HEK293 (cell line): ENCODE data around the gene AP5M1.
A peak's percentile ranks its signal among the peaks of the same experiment; 100 is the strongest.

Experiments
- CTCF ChIA-PET: fragments of 350-600 bp; formaldehyde crosslinking; extraction: SDS; loops from one replicate; lab custom pipeline; 2021; ENCODE audit warnings: antibody characterized with exemption; lab: Yijun Ruan, JAX
- POLR2A ChIA-PET: fragments of 300-600 bp; formaldehyde crosslinking; extraction: SDS; loops from one replicate; lab custom pipeline; 2020; ENCODE audit warnings: antibody characterized with exemption, inconsistent platforms; lab: Yijun Ruan, JAX
- H3K27ac ChIP-seq: fragments of 200-500 bp; sonication (Bioruptor generic); 2 replicates; pipeline ENCODE4 v1.5.1; 2014; ENCODE audit warnings: low read depth, low read length, control low read depth, inconsistent platforms; ENCODE audit errors: extremely low read depth
- H3K36me3 ChIP-seq, 2 experiments: fragments of 200-500 bp in 1 of 2; sonication (Bioruptor generic) in 1 of 2; 1 replicate in 1 of 2; 2 replicates in 1 of 2; pipeline ENCODE4 v1.5.1; 2014 to 2017; ENCODE audit warnings: inconsistent platforms in 2 of 2, low read length in 2 of 2; ENCODE audit not compliant: control insufficient read depth in 2 of 2, insufficient read depth in 1 of 2
- H3K4me1 ChIP-seq: fragments of 200-500 bp; sonication (Bioruptor generic); 2 replicates; pipeline ENCODE4 v1.5.1; 2014; ENCODE audit warnings: mild to moderate bottlenecking, low read length, inconsistent platforms; ENCODE audit not compliant: control insufficient read depth, insufficient read depth
- H3K4me3 ChIP-seq: 2 replicates; pipeline ENCODE4 v1.5.1; 2011; ENCODE audit warnings: low read depth, mild to moderate bottlenecking, control low read depth, low read length, moderate library complexity
- H3K9me3 ChIP-seq: fragments of 200-500 bp; sonication (Bioruptor generic); 2 replicates; pipeline ENCODE4 v1.5.1; 2014; ENCODE audit warnings: low read depth, low read length, inconsistent platforms; ENCODE audit not compliant: control insufficient read depth, insufficient read depth
- AEBP2 ChIP-seq: fragments of 450-650 bp; formaldehyde crosslinking; IDR thresholded peaks from 2 replicates; pipeline ENCODE4 v1.5.1; 2016; ENCODE audit warnings: missing biosample characterization, missing genetic modification characterization, borderline replicate concordance
- IKZF3 ChIP-seq: fragments of 450-650 bp; IDR thresholded peaks from 2 replicates; pipeline ENCODE4 v1.5.0; 2018; ENCODE audit warnings: missing biosample characterization, mild to moderate bottlenecking, missing genetic modification characterization, moderate library complexity
- KLF16 ChIP-seq: fragments of 450-650 bp; formaldehyde crosslinking; IDR thresholded peaks from 2 replicates; pipeline ENCODE4 v1.5.1; 2017; ENCODE audit warnings: missing biosample characterization, missing genetic modification characterization
- MYNN ChIP-seq: fragments of 450-650 bp; formaldehyde crosslinking; IDR thresholded peaks from 2 replicates; pipeline ENCODE4 v1.5.1; 2016; ENCODE audit warnings: missing biosample characterization, missing genetic modification characterization, borderline replicate concordance
- PRDM6 ChIP-seq: fragments of 450-650 bp; formaldehyde crosslinking; IDR thresholded peaks from 2 replicates; pipeline ENCODE4 v1.5.1; 2017; ENCODE audit warnings: missing biosample characterization, missing genetic modification characterization
- REPIN1 ChIP-seq: fragments of 450-650 bp; formaldehyde crosslinking; IDR thresholded peaks from 2 replicates; pipeline ENCODE4 v1.5.1; 2017; ENCODE audit warnings: missing biosample characterization, missing genetic modification characterization, low read depth
- SCRT1 ChIP-seq: fragments of 450-650 bp; formaldehyde crosslinking; IDR thresholded peaks from 2 replicates; pipeline ENCODE4 v1.5.1; 2016; ENCODE audit warnings: missing biosample characterization, missing genetic modification characterization, borderline replicate concordance
- SCRT2 ChIP-seq: fragments of 450-650 bp; formaldehyde crosslinking; IDR thresholded peaks from 2 replicates; pipeline ENCODE4 v1.5.1; 2016; ENCODE audit warnings: missing biosample characterization, missing genetic modification characterization
- SP2 ChIP-seq: fragments of 450-650 bp; formaldehyde crosslinking; IDR thresholded peaks from 2 replicates; pipeline ENCODE4 v1.5.1; 2016; ENCODE audit warnings: missing biosample characterization, missing genetic modification characterization
- WT1 ChIP-seq: fragments of 450-650 bp; formaldehyde crosslinking; IDR thresholded peaks from 2 replicates; pipeline ENCODE4 v1.5.1; 2016; ENCODE audit warnings: missing biosample characterization, missing genetic modification characterization
- YY1 ChIP-seq: fragments of 450-650 bp; formaldehyde crosslinking; IDR thresholded peaks from 2 replicates; pipeline ENCODE4 v1.5.1; 2018; ENCODE audit warnings: missing biosample characterization, missing genetic modification characterization
- ZEB2 ChIP-seq: fragments of 450-650 bp; formaldehyde crosslinking; IDR thresholded peaks from 2 replicates; pipeline ENCODE4 v1.5.1; 2016; ENCODE audit warnings: missing biosample characterization, missing genetic modification characterization
- ZFP37 ChIP-seq: fragments of 450-650 bp; formaldehyde crosslinking; IDR thresholded peaks from 2 replicates; pipeline ENCODE4 v1.5.1; 2016; ENCODE audit warnings: missing biosample characterization, missing genetic modification characterization
- ZIC2 ChIP-seq: fragments of 450-650 bp; formaldehyde crosslinking; IDR thresholded peaks from 2 replicates; pipeline ENCODE4 v1.5.1; 2016; ENCODE audit warnings: missing biosample characterization, missing genetic modification characterization
- ZNF211 ChIP-seq: fragments of 450-650 bp; formaldehyde crosslinking; IDR thresholded peaks from 2 replicates; pipeline ENCODE4 v1.5.1; 2016; ENCODE audit warnings: low read depth, missing biosample characterization, missing genetic modification characterization
- ZNF221 ChIP-seq: fragments of 450-650 bp; formaldehyde crosslinking; IDR thresholded peaks from 2 replicates; pipeline ENCODE4 v1.5.1; 2017; ENCODE audit warnings: missing biosample characterization, missing genetic modification characterization, borderline replicate concordance
- ZNF311 ChIP-seq: fragments of 450-650 bp; formaldehyde crosslinking; IDR thresholded peaks from 2 replicates; pipeline ENCODE4 v1.5.1; 2017; ENCODE audit warnings: missing biosample characterization, missing genetic modification characterization, borderline replicate concordance
- ZNF341 ChIP-seq: fragments of 450-650 bp; formaldehyde crosslinking; IDR thresholded peaks from 2 replicates; pipeline ENCODE4; 2016; ENCODE audit warnings: low read depth, missing biosample characterization, missing genetic modification characterization
- ZNF37A ChIP-seq: fragments of 450-650 bp; IDR thresholded peaks from 2 replicates; pipeline ENCODE4 v1.5.1; 2018; ENCODE audit warnings: missing biosample characterization, missing genetic modification characterization
- ZNF571 ChIP-seq: fragments of 450-650 bp; formaldehyde crosslinking; IDR thresholded peaks from 2 replicates; pipeline ENCODE4 v1.5.0; 2017; ENCODE audit warnings: missing biosample characterization, missing genetic modification characterization
- ZNF654 ChIP-seq: fragments of 450-650 bp; formaldehyde crosslinking; IDR thresholded peaks from 2 replicates; pipeline ENCODE4 v1.5.1; 2016; ENCODE audit warnings: low read depth, missing biosample characterization, missing genetic modification characterization
- ZNF660 ChIP-seq: fragments of 450-650 bp; IDR thresholded peaks from 2 replicates; pipeline ENCODE4 v1.5.1; 2018; ENCODE audit warnings: missing biosample characterization, mild to moderate bottlenecking, missing genetic modification characterization
- ZSCAN30 ChIP-seq: fragments of 450-650 bp; IDR thresholded peaks from 2 replicates; pipeline ENCODE4 v1.5.1; 2018; ENCODE audit warnings: missing biosample characterization, mild to moderate bottlenecking, missing genetic modification characterization, moderate library complexity
- ZXDB ChIP-seq: fragments of 450-650 bp; formaldehyde crosslinking; IDR thresholded peaks from 2 replicates; pipeline ENCODE4 v1.5.1; 2016; ENCODE audit warnings: missing biosample characterization, missing genetic modification characterization
- TF ChIP-seq, protein P1 (sequence below): fragments of 450-650 bp; formaldehyde crosslinking; IDR thresholded peaks from 2 replicates; pipeline ENCODE4 v1.5.1; 2016; ENCODE audit warnings: missing biosample characterization, missing genetic modification characterization
- TF ChIP-seq, protein P2 (sequence below): fragments of 450-650 bp; formaldehyde crosslinking; IDR thresholded peaks from 2 replicates; pipeline ENCODE4 v1.5.1; 2016; ENCODE audit warnings: missing biosample characterization, missing genetic modification characterization

Gene AP5M1

DNA sequence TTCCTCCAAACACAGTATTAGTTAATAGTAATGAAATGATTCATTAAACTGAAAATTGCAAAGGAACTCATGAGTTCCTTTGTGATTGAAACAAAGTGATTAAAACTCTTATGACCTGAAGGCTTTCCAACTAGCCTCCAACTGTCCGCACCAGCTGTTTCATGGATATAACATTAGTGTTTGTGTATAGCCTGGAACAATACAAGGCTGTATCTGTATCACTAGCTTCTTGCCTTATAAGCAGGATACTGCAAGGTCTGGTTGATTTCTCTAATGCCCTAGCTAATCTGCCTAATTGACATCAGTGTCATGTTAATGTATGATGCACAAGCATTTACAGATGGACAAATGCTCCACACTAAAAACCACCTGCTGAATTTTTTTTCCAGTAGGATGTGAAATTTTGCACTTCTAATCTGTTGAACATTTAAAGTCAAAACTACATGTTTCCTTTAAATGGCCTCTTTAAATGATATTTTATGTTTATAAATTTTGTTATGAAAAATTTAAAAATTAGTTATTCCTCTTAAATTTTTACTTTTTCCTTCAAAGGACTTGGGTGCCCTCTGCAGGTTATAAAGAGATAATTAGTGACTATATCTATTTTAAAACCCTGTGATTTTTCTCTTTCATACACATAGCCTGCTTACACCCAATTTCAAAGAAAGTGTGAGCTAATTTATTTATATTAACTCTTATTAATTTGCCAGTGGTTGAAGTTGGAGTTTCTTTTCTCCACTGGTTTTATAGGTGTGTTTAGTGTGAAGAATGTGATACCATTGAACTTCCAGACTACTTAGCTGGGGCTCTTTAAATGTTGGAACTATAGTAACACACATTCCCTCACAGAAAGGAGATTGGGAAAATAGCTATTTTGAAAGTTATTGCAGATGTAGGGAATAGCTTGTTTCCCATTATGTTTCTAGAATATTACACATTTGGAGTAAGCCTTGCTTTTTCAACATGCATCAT is 25.4 kb downstream of the AP5M1 start:
- Histone ChIP-seq H3K27ac (no peak overlapping the region), H3K9me3 (no peaks in the 10 kb centered on the region), H3K4me1 (no peaks in the 10 kb centered on the region), H3K4me3 (no peak overlapping the region), H3K36me3 (peaks cover 10 to 12% of the 10 kb centered on the region in 2 experiments; a peak in 2 of 3 replicates)
- TF ChIP-seq SP2 (tag by site-specific recombination) (no peak), ZSCAN30 (tag by site-specific recombination) (no peak), ZNF37A (no peak), ZNF654 (peak; percentile 13; the same call in 1 of the 2 replicates), ZNF341 (tag by site-specific recombination) (no peak), ZNF221 (no peak), IKZF3 (no peak), ZXDB (no peak), ZNF211 (tag by site-specific recombination) (no peak), WT1 (tag by site-specific recombination) (no peak), ZNF571 (tag by site-specific recombination) (no peak), AEBP2 (tag by site-specific recombination) (no peak), SCRT2 (tag by site-specific recombination) (0 out of 2 replicates have a peak, but pooled peaks have one; percentile 17), PRDM6 (tag by site-specific recombination) (no peak), ZNF660 (tag by site-specific recombination) (no peak)
- TF ChIP-seq, protein P1, sequence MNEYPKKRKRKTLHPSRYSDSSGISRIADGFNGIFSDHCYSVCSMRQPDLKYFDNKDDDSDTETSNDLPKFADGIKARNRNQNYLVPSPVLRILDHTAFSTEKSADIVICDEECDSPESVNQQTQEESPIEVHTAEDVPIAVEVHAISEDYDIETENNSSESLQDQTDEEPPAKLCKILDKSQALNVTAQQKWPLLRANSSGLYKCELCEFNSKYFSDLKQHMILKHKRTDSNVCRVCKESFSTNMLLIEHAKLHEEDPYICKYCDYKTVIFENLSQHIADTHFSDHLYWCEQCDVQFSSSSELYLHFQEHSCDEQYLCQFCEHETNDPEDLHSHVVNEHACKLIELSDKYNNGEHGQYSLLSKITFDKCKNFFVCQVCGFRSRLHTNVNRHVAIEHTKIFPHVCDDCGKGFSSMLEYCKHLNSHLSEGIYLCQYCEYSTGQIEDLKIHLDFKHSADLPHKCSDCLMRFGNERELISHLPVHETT: no peak
- TF ChIP-seq, protein P2, sequence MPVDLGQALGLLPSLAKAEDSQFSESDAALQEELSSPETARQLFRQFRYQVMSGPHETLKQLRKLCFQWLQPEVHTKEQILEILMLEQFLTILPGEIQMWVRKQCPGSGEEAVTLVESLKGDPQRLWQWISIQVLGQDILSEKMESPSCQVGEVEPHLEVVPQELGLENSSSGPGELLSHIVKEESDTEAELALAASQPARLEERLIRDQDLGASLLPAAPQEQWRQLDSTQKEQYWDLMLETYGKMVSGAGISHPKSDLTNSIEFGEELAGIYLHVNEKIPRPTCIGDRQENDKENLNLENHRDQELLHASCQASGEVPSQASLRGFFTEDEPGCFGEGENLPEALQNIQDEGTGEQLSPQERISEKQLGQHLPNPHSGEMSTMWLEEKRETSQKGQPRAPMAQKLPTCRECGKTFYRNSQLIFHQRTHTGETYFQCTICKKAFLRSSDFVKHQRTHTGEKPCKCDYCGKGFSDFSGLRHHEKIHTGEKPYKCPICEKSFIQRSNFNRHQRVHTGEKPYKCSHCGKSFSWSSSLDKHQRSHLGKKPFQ (tag by site-specific recombination): no peak
- POLR2A ChIA-PET: no interaction called here
- CTCF ChIA-PET: interaction anchor here (0.7 to 1.9 kb wide), 8 partner anchors 9 to 807 kb away, joined by 3 to 8 read pairs (median 3); no protein-coding TSS in a partner anchor

- Histone ChIP-seq H3K4me3 (no peak overlapping the region), H3K36me3 (peaks cover 0 to 6% of the 10 kb centered on the region in 2 experiments; a peak in 2 of 3 replicates), H3K27ac (no peak overlapping the region), H3K4me1 (no peaks in the 10 kb centered on the region), H3K9me3 (no peaks in the 10 kb centered on the region)
- POLR2A ChIA-PET: no interaction called here
- CTCF ChIA-PET: interaction anchor here (0.7 to 1.9 kb wide), 5 partner anchors 20 to 905 kb away, joined by 3 to 7 read pairs (median 4); no protein-coding TSS in a partner anchor
- TF ChIP-seq ZEB2 (tag by site-specific recombination): no peak
- no peak for TF ChIP-seq KLF16 (tag by site-specific recombination)
- TF ChIP-seq ZIC2: no peak
- TF ChIP-seq SCRT1 (tag by site-specific recombination): no peak
- no peak for TF ChIP-seq MYNN (tag by site-specific recombination)
- TF ChIP-seq ZFP37 (tag by site-specific recombination): no peak
- TF ChIP-seq ZNF311: no peak
- no peak for TF ChIP-seq YY1 (tag by site-specific recombination)
- TF ChIP-seq REPIN1: no peak
Measured at GRCh38 chr14:57295239-57295638, 26.5 kb downstream of the AP5M1 start.
